A549 treated with RU486 at 1 μM for 4 hours (cell line): Measurements from ENCODE around the gene C2orf76. TPM values are rescaled to one million over a fixed set of nuclear protein-coding genes. Genes with fewer than 3 reads are reported as not detected.

Experiments used
- total RNA-seq: library from RNA; stranded (reverse); fragments of 200-300 nt; extraction: Qiagen RNA extraction; gene quantifications from 5 replicates; pipeline ENCODE4 v1.2.3, GENCODE V29; 2022; ENCODE audit warnings: low read depth

The C2orf76 gene
- 8.7 to 15.4 TPM (median 12.9 TPM) in 5 replicates for total RNA-seq

DNA sequence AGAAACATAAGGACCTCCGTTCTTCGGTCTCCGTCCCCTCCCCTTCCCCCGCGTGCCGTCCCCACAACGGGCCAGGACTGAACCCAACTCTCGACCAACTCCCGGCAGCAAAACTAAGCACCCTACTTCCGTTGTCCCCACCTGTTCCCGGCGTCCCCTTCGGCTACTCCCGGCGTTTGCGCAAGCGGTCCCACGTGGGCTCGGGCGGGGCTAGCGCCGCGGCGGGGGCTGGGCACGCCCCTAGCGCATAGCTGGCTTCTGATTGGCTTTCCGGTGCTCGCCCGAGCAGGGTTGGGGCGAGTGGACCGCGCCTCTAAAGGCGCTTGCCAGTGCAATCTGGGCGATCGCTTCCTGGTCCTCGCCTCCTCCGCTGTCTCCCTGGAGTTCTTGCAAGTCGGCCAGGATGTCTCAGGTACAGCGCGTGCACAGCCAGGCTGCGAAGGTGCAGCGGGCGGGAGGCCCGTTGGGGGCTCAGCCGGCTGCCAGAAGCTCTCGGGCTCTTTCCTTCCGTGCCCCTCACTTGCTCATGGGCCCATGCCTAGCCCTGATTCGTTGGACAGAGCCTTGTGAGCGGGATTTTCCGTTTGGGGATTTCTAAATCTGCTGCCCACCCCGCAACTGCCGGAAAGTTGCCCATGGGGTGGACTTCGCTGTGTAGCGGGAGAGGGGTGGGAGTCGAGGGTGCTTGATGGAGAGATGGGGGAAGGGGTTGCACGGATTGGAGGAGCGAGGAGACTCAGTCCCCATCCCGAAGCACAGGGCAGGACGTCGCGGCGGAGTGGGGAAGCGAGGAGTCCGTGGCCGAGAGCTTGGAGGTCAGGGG is at the start of gene C2orf76, which contains the start of gene DBI:
Gene C2orf76, minus strand, starts transcription at position 186 of the 823 bp plus-strand sequence. CDS start 26,875 bp downstream, outside the sequence.
Gene DBI, plus strand, starts transcription at position 329 of the 823 bp plus-strand sequence. Its CDS starts 75 bp downstream, at position 404.

Other genes with a start within 250 kb of the C2orf76 start
- 0.07 to 0.15 TPM (median 0.11 TPM) in 4 of 5 replicates, not detected in the other for gene C1QL2, start 208.1 kb downstream of the C2orf76 start, total RNA-seq
- 34.1 to 46.9 TPM (median 41.3 TPM) in 5 replicates for gene STEAP3, start 143.0 kb downstream of the C2orf76 start, total RNA-seq
- 398 to 558 TPM (median 406 TPM) in 5 replicates for gene DBI, start 143 bp upstream of the C2orf76 start, total RNA-seq
- gene TMEM37, start 65.0 kb upstream of the C2orf76 start, total RNA-seq = 1.5 to 2.7 TPM (median 2.2 TPM) in 5 replicates
- not detected in 5 replicates for gene SCTR, start 157.6 kb upstream of the C2orf76 start, total RNA-seq
- 0.19 to 0.72 TPM (median 0.32 TPM) in 4 of 5 replicates, not detected in the other for gene CFAP221, start 177.6 kb upstream of the C2orf76 start, total RNA-seq